B cell (primary cell): ENCODE results near the gene SLC1A4. TPM values are rescaled to one million over a fixed set of nuclear protein-coding genes. Genes with fewer than 3 reads are reported as not detected.

ENCODE experiments used
- ATAC-seq: fragments of 200-7000 bp; cut with Tn5 transposase; one replicate; pipeline ENCODE4 v1.10.0; 2021; ENCODE audit warnings: low read depth, mild to moderate bottlenecking, moderate number of reproducible peaks, moderate library complexity
- CTCF ChIA-PET: fragments of 350-600 bp; sonication (Branson Sonifier 250); formaldehyde crosslinking; loops from one replicate; lab custom pipeline; 2021; ENCODE audit warnings: antibody characterized with exemption, inconsistent platforms; lab: Charles Lee
- POLR2A ChIA-PET: fragments of 350-600 bp; sonication (Branson Sonifier 250); formaldehyde crosslinking; loops from one replicate; lab custom pipeline; 2021; ENCODE audit warnings: antibody characterized with exemption; lab: Charles Lee
- DNase-seq: peaks from one replicate; pipeline ENCODE4 v3.0.0; 2013
- H2AFZ ChIP-seq: 2 replicates; pipeline ENCODE4 v1.6.1; 2012; ENCODE audit warnings: mild to moderate bottlenecking, low read depth, low read length; ENCODE audit not compliant: insufficient read depth, poor library complexity, severe bottlenecking
- H3K27ac ChIP-seq, 2 donors: 1 replicate in 1 of 2; 2 replicates in 1 of 2; pipeline ENCODE4 v1.5.1; 2012 to 2013; ENCODE audit warnings: low read length in 2 of 2, mild to moderate bottlenecking in 2 of 2, moderate library complexity in 1 of 2
- H3K27me3 ChIP-seq, 4 experiments: fragments of 200-600 bp in 1 of 4; sonication (generic) in 1 of 4; replicated peaks in 1 of 4; 1 replicate in 2 of 4; 2 replicates in 2 of 4; pipeline versions ENCODE4 v1.6.1 to v1.7.0; 2013 to 2016; ENCODE audit warnings: low read length in 3 of 4, mild to moderate bottlenecking in 2 of 4, mixed read lengths in 1 of 4, moderate library complexity in 1 of 4; ENCODE audit not compliant: insufficient read depth in 4 of 4, control insufficient read depth in 3 of 4; ENCODE audit errors: control extremely low read depth in 1 of 4
- H3K36me3 ChIP-seq, 2 experiments: replicated peaks in 1 of 2; 1 replicate in 1 of 2; 2 replicates in 1 of 2; pipeline versions ENCODE4 v1.6.1 to v1.7.1; 2013; ENCODE audit warnings: low read length in 1 of 2; ENCODE audit not compliant: insufficient read depth in 2 of 2, control insufficient read depth in 1 of 2; ENCODE audit errors: control extremely low read depth in 1 of 2, extremely low read depth in 1 of 2
- H3K4me1 ChIP-seq, 2 donors: fragments of 200-600 bp in 1 of 2; sonication (generic) in 1 of 2; 1 replicate in 1 of 2; 2 replicates in 1 of 2; pipeline versions ENCODE4 v1.5.1 to v1.6.1; 2013 to 2017; ENCODE audit warnings: low read length in 2 of 2; ENCODE audit not compliant: control insufficient read depth in 2 of 2, insufficient read depth in 2 of 2
- H3K4me2 ChIP-seq: replicated peaks from 2 replicates; pipeline ENCODE3; 2012; ENCODE audit warnings: mild to moderate bottlenecking, low read depth, low read length; ENCODE audit not compliant: poor library complexity, severe bottlenecking
- H3K4me3 ChIP-seq, 5 experiments: fragments of 200-600 bp in 1 of 5; sonication (generic) in 1 of 5; 1 replicate in 3 of 5; 2 replicates in 2 of 5; pipeline versions ENCODE4 v1.5.1 to v1.7.0; 2011 to 2016; ENCODE audit warnings: low read length in 4 of 5, mild to moderate bottlenecking in 4 of 5, low read depth in 2 of 5, control low read depth in 1 of 5, moderate library complexity in 1 of 5; ENCODE audit not compliant: insufficient read depth in 1 of 5; ENCODE audit errors: control extremely low read depth in 1 of 5, extremely low read depth in 1 of 5
- H3K79me2 ChIP-seq: fragments of 200-600 bp; sonication (generic); one replicate; pipeline ENCODE4 v1.6.0; 2016; ENCODE audit warnings: low read length; ENCODE audit not compliant: control insufficient read depth, insufficient read depth
- H3K9ac ChIP-seq: fragments of 200-600 bp; sonication (generic); 2 replicates; pipeline ENCODE4 v1.6.1; 2017; ENCODE audit warnings: mild to moderate bottlenecking, low read length, moderate library complexity
- H3K9me3 ChIP-seq, 3 donors: one replicate each; pipeline versions ENCODE4 v1.6.1 to v1.7.1; 2013; ENCODE audit warnings: low read length in 2 of 3; ENCODE audit not compliant: control insufficient read depth in 2 of 3, insufficient read depth in 1 of 3; ENCODE audit errors: control extremely low read depth in 1 of 3
- H4K20me1 ChIP-seq: 2 replicates; pipeline ENCODE4 v1.6.0; 2012; ENCODE audit warnings: mild to moderate bottlenecking, low read length; ENCODE audit not compliant: insufficient read depth, control insufficient read depth, poor library complexity, severe bottlenecking
- H3K27ac Mint-ChIP-seq: one replicate; pipeline ENCODE4 v1.8.0; 2021; ENCODE audit warnings: mixed read lengths
- H3K27me3 Mint-ChIP-seq: one replicate; pipeline ENCODE4 v1.8.0; 2021; ENCODE audit warnings: mixed read lengths
- H3K4me1 Mint-ChIP-seq: one replicate; pipeline ENCODE4 v1.8.0; 2021; ENCODE audit warnings: mixed read lengths
- H3K4me3 Mint-ChIP-seq: one replicate; pipeline ENCODE4 v1.8.0; 2021; ENCODE audit warnings: mixed read lengths
- H3K9me3 Mint-ChIP-seq: one replicate; pipeline ENCODE4 v1.8.0; 2022; ENCODE audit warnings: mixed read lengths; ENCODE audit not compliant: insufficient read depth
- CTCF ChIP-seq: fragments of 200-600 bp; IDR thresholded peaks from one replicate; pipeline ENCODE4 v1.8.0; 2022; ENCODE audit warnings: antibody characterized with exemption, mild to moderate bottlenecking
- EZH2 ChIP-seq: IDR thresholded peaks from 2 replicates; pipeline ENCODE4 v1.6.1; 2012; ENCODE audit warnings: borderline replicate concordance, low read depth, mild to moderate bottlenecking, moderate library complexity, low read length; ENCODE audit not compliant: insufficient read depth, poor library complexity, severe bottlenecking
- WGBS: methylation state at CpG from one replicate; pipeline ENCODE4 v1.1.5; 2013; ENCODE audit warnings: missing lambda C conversion rate; ENCODE audit not compliant: insufficient coverage; 5-methylcytosine and 5-hydroxymethylcytosine counted together
- intact Hi-C: fragments of 100-400 bp; cut with micrococcal nuclease; formaldehyde crosslinking; loops from one replicate; pipeline ENCODE4 v1.10.0; 2022
- polyA plus RNA-seq: library from polyadenylated mRNA; depleted of rRNA; stranded (reverse); fragments of >200 nt; gene quantifications from 2 replicates; pipeline ENCODE4 v1.2.3, GENCODE V29; 2012
- total RNA-seq, 2 donors: library from RNA; stranded (reverse); fragments of 120-200 nt in 1 of 2; gene quantifications; 1 replicate in 1 of 2; 2 replicates in 1 of 2; pipeline versions ENCODE4 v1.2.3 to v1.2.4, GENCODE V29; 2013 to 2022

SLC1A4 gene
- total and polyA plus RNA-seq, 2 donors (not counting 1 experiment from before 2014, with no cell fraction given): 1.7 to 15.7 TPM

GRCh38 chr2:64992218-64992617, 3.0 kb downstream of the SLC1A4 start:
- Mint-ChIP-seq H3K4me1 (peaks cover 32% of the 10 kb centered on the region), H3K4me3 (no peak overlapping the region), H3K9me3 (no peaks in the 10 kb centered on the region), H3K27me3 (no peaks in the 10 kb centered on the region), H3K27ac (peak overlapping the region; percentile 27)
- Histone ChIP-seq H3K4me2 (no peak overlapping the region), H3K79me2 (peaks cover 53% of the 10 kb centered on the region), H3K9ac (no peak overlapping the region), H3K27ac (no peak overlapping the region), H3K36me3 (peaks cover 0 to 8% of the 10 kb centered on the region in 2 experiments), H3K27me3 (no peaks in the 10 kb centered on the region), H3K9me3 (no peaks in the 10 kb centered on the region), H2AFZ (no peak overlapping the region), H4K20me1 (no peaks in the 10 kb centered on the region), H3K4me3 (no peak overlapping the region), H3K4me1 (peaks cover 17 to 24% of the 10 kb centered on the region in 2 donors)
- no peak for TF ChIP-seq EZH2
- no peak for TF ChIP-seq CTCF
- DNase-seq: no peak
- ATAC-seq: no peak
- ChIA-PET CTCF (interaction anchor here (1.1 to 11.7 kb wide), 4 partner anchors 13 to 76 kb away, joined by 3 to 125 read pairs (median 4); partner anchors contain the start of gene CEP68), POLR2A (interaction anchor here (1.2 kb wide), 1 partner anchor 73 kb away, joined by 5 read pairs; no protein-coding TSS in a partner anchor)
- 100% methylated on average over 3 of the region's 5 CpGs for WGBS
- intact Hi-C loops: no loop called here

- CTCF ChIA-PET: interaction anchor here (1.1 to 11.7 kb wide), 5 partner anchors 13 to 76 kb away, joined by 3 to 125 read pairs (median 4); partner anchors contain the start of gene CEP68
- no peak overlapping the region for H2AFZ ChIP-seq
- ATAC-seq: no peak
- H4K20me1 ChIP-seq: no peaks in the 10 kb centered on the region
- Mint-ChIP-seq H3K4me3 (no peak overlapping the region), H3K9me3 (no peaks in the 10 kb centered on the region), H3K27me3 (no peaks in the 10 kb centered on the region), H3K4me1 (peaks cover 27% of the 10 kb centered on the region), H3K27ac (no peak overlapping the region)
- POLR2A ChIA-PET: no interaction called here
- 100% methylated on average over 3 of the region's 4 CpGs for WGBS
- peaks cover 58% of the 10 kb centered on the region for H3K79me2 ChIP-seq
- peaks cover 14 to 19% of the 10 kb centered on the region in 2 donors for H3K4me1 ChIP-seq
- peaks cover 0 to 8% of the 10 kb centered on the region in 2 experiments for H3K36me3 ChIP-seq
- no peaks in the 10 kb centered on the region for H3K9me3 ChIP-seq
- TF ChIP-seq CTCF (no peak), EZH2 (no peak)
- DNase-seq: no peak
- no peak overlapping the region for H3K4me2 ChIP-seq
- intact Hi-C loops: no loop called here
- H3K27me3 ChIP-seq: no peaks in the 10 kb centered on the region
- no peak overlapping the region for H3K4me3 ChIP-seq
- H3K27ac ChIP-seq: no peak overlapping the region
- no peak overlapping the region for H3K9ac ChIP-seq
These were observed 3.8 kb downstream of the SLC1A4 start for GRCh38 chr2:64992990-64993389.
